GM18505 (cell line): ENCODE measurements around the gene PTPN4.

Source experiments
- ATAC-seq: cut with Tn5 transposase; IDR thresholded peaks from one replicate; pipeline ENCODE4 v1.9.1; 2021; ENCODE audit not compliant: unreplicated experiment
- POLR2A ChIP-seq: IDR thresholded peaks from 4 replicates; pipeline ENCODE4 v1.6.1; 2011; ENCODE audit warnings: borderline replicate concordance; ENCODE audit not compliant: insufficient read depth, insufficient read length; ENCODE audit errors: extremely low read depth

PTPN4 gene

DNA sequence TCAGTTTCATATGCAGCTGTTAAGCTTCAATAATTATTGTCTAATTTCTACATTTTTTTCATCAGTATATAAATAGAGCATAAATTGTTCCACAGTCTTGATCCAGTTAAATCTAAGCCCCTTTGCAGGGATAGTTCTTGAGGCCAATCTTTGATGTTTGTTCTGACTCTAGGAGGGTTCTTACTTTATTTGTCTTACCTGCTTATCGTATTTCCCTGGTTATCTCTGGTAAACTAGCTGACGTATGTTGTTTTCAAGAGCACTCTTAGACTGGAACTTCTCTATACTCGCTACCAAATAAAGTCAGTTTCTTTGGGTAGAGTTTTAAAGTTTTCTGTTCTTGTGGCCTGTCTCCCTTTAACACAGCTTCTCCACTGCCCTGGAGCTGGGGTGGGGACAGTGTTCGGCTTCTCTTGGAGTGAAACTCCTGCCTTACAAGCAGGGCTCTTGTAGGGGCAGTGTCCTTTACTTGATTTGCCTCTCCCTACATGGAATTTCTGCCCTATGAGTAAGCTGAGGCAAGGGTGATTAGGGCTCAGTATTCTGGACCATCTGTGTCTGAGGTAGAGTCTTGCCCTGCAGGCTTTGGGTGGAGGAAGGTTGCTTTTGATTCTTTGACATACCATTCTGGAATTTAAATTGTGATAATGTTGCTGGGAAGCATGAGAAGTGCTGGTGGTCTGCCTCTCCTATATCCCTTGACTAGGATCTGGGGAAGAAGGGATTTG lies 90.3 kb downstream of the PTPN4 start:
- no peak for ATAC-seq

DNA sequence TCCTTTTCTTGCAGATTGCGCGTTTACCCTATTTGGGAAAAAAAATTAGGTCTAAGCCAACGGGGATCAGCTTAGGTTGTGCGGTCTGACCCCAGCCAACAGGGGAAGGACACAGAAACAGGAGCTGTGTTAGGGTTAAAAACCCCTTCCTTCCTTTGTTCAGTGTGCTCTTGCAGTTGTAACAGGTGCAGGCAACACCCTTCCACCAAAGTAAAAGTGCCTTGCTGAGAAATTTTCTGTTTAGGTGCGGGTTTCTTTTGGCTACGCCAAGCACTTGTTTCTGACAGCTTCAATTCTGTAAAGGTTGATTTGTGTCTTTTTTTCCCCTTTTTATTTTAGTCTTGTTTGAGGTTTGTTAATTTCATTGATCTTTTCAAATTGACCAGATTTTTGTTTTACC lies 92.5 kb downstream of the PTPN4 start:
- ATAC-seq: no peak
- no peak for TF ChIP-seq POLR2A

More for the DNA sequence above, 90.3 kb downstream of the PTPN4 start:
- no peak for TF ChIP-seq POLR2A

DNA sequence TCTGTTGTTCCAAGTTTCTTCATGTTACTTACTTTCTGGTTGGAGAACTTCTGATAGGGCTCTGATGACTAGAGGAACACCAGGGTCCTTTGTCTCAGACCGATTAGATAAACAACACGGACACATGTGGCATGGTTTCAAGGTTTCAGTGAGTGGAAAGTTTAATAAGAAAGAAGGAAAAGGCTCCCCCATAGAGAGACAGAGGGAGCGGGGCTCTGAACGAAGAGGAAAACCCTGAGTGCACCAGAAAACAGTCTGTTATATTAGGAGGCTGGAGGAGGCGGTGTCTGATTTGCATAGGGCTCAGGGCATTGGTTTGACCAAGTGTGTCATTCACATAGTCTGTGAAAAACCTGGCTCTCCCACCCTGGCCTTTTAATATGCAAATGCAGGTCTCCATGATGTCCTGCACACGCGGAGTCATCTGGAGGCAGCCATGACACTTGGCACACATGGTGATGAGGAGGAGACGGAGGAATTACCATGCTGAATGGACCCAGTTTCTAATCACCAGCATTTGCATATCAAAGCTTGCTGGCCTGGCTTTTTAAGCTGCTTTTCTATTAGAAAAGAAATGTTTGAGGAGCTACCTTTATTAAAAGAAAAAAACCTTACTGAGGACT lies 94.2 kb downstream of the PTPN4 start:
- no peak for ATAC-seq
- TF ChIP-seq POLR2A: no peak

DNA sequence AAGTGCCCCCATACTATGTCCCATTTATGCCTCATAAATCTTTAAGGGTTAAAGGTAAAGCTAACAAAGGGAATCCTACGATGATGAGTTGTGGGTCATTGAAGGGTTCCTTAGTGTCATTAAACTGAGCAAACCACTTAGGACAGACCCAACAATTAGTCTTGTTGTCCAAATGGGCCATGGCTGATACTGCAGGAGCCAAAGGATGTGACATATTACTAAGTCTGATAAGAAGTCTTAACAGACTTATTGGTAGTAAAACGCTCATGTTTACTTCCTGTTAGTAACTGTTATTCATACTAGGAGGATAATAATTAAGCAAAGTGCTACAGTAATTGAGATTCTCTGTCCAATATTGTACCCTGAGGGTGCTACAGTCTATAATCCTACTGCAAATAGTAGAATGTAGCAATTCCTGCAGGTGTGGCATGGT lies 96.8 kb downstream of the PTPN4 start:
- TF ChIP-seq POLR2A: no peak

DNA sequence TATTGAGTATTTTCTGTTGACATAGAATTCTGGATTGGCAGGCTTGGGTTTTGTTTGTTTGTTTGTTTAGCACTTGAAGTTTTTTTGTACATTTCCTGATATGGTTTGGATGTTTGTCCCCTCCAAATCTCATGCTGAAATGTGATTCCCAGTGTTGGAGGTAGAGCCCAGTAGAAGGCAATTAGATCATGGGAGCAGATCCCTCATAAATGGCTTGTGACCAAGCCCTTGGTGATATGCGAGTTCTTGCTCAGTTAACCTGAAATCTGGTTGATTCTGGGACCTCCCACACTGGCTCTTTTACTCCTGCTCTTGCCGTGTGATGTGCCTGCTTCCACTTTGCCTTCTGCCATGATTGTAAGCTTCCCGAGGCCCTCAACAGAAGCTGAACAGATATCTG lies 98.0 kb downstream of the PTPN4 start:
- ATAC-seq: no peak
- no peak for TF ChIP-seq POLR2A

More for the DNA sequence above, 96.8 kb downstream of the PTPN4 start:
- ATAC-seq: no peak

DNA sequence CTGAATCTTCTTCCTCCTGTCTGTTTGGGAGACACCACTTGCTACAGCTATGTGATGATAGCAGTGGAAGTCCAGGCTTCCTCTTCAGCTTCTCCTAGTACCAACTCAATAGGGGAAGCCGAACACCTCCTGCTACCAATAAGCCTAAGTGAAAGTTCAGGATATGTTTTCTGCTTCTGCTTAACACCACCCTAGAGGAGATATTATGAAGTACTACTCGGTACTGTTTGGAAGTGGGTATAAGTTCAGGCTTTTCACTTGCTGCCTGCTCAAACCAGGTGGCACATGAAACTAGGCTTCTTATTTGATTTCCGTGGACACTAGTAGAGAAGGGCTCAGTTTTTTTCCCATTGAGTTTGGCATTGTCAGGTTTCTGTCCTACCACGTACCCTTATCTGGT lies 99.8 kb downstream of the PTPN4 start:
- no peak for ATAC-seq
- no peak for TF ChIP-seq POLR2A

- TF ChIP-seq POLR2A: no peak
- ATAC-seq: no peak
These were observed 101.2 kb downstream of the PTPN4 start for GRCh38 chr2:119860924-119861323.

DNA sequence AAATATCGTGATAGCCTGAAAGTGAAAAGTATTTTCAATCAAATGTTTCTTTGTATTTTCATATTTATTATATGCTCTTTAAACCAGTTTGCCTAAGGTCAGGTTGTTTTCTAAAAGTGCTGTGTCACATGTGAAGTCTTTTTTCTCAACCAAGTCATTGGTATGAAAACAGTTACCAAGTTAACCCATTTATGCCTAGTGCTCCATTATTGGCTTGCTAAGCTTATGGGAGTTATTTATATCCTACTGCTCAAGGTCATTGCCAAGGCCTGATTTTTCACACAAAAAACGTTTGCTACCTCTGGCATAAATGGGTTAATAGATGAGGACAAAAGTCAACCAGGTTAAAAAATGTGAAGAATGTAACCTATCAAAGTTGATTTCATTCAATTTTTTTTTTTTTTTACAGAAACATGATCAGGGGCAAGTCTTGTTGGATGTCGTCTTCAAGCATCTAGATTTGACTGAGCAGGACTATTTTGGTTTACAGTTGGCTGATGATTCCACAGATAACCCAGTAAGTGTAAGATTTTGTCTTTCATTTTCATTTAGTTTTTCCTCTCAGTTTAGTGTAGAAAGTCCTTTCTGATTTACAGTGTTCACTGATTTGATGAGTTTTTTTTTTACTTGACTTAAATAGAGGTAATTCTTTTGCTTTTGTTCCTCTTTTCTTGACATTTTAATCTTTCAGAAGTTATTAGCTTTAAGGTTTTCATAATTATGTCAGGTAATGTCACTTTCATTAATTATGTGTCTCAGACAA lies 102.6 kb downstream of the PTPN4 start:
- no peak for TF ChIP-seq POLR2A
- peak; percentile 67 for ATAC-seq

DNA sequence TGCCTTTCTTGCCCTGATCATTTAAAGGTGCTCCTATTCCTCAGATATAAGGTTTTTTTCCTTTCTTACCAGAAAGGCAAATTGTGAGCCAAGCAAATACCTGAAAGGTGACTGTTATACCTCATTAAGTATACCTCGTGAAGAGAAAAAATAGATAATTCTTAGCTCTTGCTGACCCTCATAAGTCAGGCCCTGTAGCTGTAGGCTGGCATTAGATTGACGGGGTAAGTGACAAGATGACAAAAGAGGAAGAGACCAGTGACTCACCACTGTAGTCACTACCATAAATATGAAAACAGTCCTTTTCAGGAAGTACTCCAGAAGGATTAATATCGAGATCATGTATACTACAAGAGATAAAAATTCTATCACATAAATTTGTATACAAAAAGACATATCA lies 104.6 kb downstream of the PTPN4 start:
- no peak for ATAC-seq
- no peak for TF ChIP-seq POLR2A

- no peak for TF ChIP-seq POLR2A
- no peak for ATAC-seq
These were observed 112.0 kb downstream of the PTPN4 start for GRCh38 chr2:119871725-119872124.

DNA sequence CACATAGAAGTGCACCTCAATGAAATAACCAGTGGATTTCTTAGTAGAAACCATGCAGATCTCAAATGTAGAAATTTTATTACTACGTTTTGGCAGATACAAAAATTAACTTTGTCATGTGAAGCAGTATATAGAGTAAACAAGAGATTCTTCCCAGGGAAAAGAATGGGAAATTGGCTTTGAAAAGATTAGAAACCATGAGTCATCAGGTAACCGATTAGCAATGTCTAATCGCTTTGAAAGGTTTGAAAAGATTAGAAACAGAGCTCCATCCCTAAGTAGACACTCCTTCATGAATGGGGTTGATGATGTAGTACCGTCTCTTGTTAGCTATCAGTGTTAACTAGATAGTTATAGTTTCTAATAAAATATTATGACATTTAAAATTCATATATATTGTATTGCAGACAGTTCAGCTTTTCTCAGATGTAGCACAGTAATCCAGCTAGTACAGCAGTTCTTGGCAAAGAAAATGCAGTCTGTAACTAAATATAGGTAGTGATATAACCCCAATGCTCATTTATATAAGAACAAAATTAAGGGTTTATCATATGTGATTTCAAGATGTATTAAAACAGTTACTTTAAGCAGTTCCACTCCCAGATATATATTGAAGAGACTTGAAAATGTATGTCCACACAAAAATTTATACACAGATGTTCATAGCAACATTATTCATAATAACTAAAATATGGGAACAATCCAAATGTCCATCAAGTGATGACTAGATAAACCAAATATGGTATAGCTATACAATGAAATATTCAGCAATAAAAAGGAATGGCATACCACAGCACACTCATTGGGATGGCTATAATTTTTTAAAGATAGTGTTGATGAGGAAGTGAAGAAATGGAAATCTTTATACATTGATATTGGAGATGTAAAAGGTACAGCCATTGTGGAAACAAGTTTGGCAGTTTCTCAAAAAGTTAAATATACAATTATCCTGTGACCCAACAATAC lies 113.9 kb downstream of the PTPN4 start:
- TF ChIP-seq POLR2A: no peak
- ATAC-seq: no peak

GRCh38 chr2:119879502-119879901 lies 119.8 kb downstream of the PTPN4 start:
- no peak for TF ChIP-seq POLR2A
- ATAC-seq: peak; percentile 78

GRCh38 chr2:119888680-119889079 lies 129.0 kb downstream of the PTPN4 start:
- no peak for TF ChIP-seq POLR2A
- ATAC-seq: no peak
